PC-3 (cell line): ENCODE results near the gene MCM9.

ENCODE experiments used
- CTCF ChIP-seq: fragments of 300-600 bp; sonication (generic); conservative IDR thresholded peaks from 2 replicates; pipeline ENCODE4 v1.5.1; 2017; ENCODE audit warnings: antibody characterized with exemption, low read depth, mild to moderate bottlenecking, low read length
- EZH2 ChIP-seq: fragments of 300-600 bp; sonication (generic); IDR thresholded peaks from one replicate; pipeline ENCODE4 v1.6.1; 2017; ENCODE audit warnings: antibody characterized with exemption, mild to moderate bottlenecking, low read length; ENCODE audit not compliant: unreplicated experiment
- EZH2phosphoT487 ChIP-seq: fragments of 300-600 bp; sonication (generic); IDR thresholded peaks from 2 replicates; pipeline ENCODE4 v1.6.1; 2018; ENCODE audit warnings: mild to moderate bottlenecking, antibody characterized with exemption, low read length, borderline replicate concordance

- TF ChIP-seq CTCF: peak; percentile 77
- TF ChIP-seq EZH2phosphoT487: no peak
- TF ChIP-seq EZH2: no peak
These were observed 158.1 kb downstream of the MCM9 start for GRCh38 chr6:118776607-118777549.
